ENCODE measurements around the gene TIMM17B.
"Not testable (repeated sequence)": the region's sequence is repeated elsewhere in the genome, so short reads cannot be mapped to it uniquely, and the experiment has no call there.

Gene TIMM17B

GRCh38 chrX:48893556-48894348 is 3.8 kb downstream of the TIMM17B start:
- no peak for DNase-seq (ENCODE audit: low spot score)

- no peak for DNase-seq (ENCODE audit: low spot score)
These were observed 4.7 kb downstream of the TIMM17B start for GRCh38 chrX:48892896-48893295.

- peak; percentile 64 for DNase-seq (ENCODE audit: low spot score)
These were observed 5.9 kb downstream of the TIMM17B start for GRCh38 chrX:48891402-48892288.

GRCh38 chrX:48890934-48891401 is 6.6 kb downstream of the TIMM17B start:
- no peak for DNase-seq (ENCODE audit: low spot score)

- no peak for DNase-seq (ENCODE audit: low spot score)
These were observed 7.2 kb downstream of the TIMM17B start for GRCh38 chrX:48890296-48890925.

- not testable (repeated sequence) for DNase-seq (ENCODE audit: low spot score)
These were observed 11.0 kb downstream of the TIMM17B start for GRCh38 chrX:48886586-48886985.

GRCh38 chrX:48883729-48884128 is 13.8 kb downstream of the TIMM17B start:
- DNase-seq (ENCODE audit: low spot score): no peak

GRCh38 chrX:48876944-48877343 is 20.6 kb downstream of the TIMM17B start:
- DNase-seq (ENCODE audit: low spot score): not testable (repeated sequence)

- DNase-seq (ENCODE audit: low spot score): not testable (repeated sequence)
These were observed 25.6 kb downstream of the TIMM17B start for GRCh38 chrX:48872017-48872416.

- DNase-seq (ENCODE audit: low spot score): peak; percentile 65
These were observed 33.4 kb downstream of the TIMM17B start for GRCh38 chrX:48864210-48864609.

- DNase-seq (ENCODE audit: low spot score): no peak
These were observed 42.7 kb downstream of the TIMM17B start for GRCh38 chrX:48854898-48855297.

GRCh38 chrX:48854121-48854804 is 43.3 kb downstream of the TIMM17B start:
- not testable (repeated sequence) for DNase-seq (ENCODE audit: low spot score)

GRCh38 chrX:48853494-48853893 is 44.1 kb downstream of the TIMM17B start:
- DNase-seq (ENCODE audit: low spot score): not testable (repeated sequence)

GRCh38 chrX:48852857-48853256 is 44.7 kb downstream of the TIMM17B start:
- no peak for DNase-seq (ENCODE audit: low spot score)

- no peak for DNase-seq (ENCODE audit: low spot score)
These were observed 48.7 kb downstream of the TIMM17B start for GRCh38 chrX:48848847-48849246.
